NAMALWA (cell line): ENCODE measurements around the gene ADTRP.
A peak's percentile ranks its signal among the peaks of the same experiment; 100 is the strongest.

ENCODE experiments used
- DNase-seq: peaks from one replicate; pipeline ENCODE4 v3.0.0-alpha.2; 2015; ENCODE audit warnings: low spot score

The ADTRP gene, protein sequence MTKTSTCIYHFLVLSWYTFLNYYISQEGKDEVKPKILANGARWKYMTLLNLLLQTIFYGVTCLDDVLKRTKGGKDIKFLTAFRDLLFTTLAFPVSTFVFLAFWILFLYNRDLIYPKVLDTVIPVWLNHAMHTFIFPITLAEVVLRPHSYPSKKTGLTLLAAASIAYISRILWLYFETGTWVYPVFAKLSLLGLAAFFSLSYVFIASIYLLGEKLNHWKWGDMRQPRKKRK

DNA sequence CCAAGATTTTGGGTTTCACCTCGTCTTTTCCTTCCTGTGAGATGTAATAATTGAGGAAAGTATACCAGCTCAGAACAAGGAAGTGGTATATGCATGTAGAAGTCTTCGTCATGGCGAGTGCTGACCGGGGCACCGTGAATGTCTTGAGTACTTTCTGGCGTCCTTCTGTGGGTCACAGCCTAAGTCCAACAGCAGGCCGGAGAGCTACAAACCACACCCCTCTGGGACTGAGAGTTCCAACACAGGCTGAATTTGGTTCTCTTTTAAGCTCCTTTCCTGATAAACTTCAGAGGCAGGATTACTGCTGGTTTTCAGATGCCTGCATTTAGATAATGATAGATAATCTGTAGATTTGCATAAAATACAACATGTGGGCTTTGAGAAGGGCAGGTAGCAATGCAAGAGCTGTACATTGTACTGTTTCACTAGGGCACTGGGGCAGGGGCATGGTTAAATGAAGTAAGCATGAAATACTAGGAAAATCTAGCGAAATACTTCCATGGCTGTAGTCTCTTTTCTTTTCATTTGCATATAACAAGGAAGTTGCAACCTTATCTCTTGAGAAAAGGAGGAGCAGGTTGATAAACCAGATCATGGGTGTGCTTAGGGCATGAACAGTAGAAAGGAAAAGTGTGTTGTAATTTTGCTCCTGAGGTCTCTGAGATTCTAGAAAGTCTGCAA is at the start of gene ADTRP:
TSS of gene ADTRP (minus strand) at position 156 of the 681 bp plus-strand sequence. CDS start at position 112, 44 bp downstream.
- no peak for DNase-seq

DNA sequence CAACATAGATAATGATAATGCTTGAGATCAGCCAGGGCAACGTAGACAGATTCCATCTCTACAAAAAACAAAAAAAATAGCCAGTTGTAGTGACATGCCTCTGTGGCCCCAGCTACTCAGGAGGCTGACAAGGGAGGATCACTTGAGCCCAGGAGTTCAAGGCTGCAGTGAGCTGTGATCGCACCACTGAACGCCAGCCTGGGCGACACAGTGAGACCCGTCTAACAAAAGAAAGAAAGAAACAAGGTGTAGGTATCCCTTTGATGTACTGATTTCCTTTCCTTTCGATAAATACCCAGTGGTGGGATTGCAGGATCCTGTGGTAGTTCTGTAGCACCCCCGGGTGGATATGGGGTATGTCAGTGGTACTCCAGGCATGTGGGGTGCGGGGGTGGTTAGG is 48.2 kb upstream of the ADTRP start:
- DNase-seq, result no peak

DNA sequence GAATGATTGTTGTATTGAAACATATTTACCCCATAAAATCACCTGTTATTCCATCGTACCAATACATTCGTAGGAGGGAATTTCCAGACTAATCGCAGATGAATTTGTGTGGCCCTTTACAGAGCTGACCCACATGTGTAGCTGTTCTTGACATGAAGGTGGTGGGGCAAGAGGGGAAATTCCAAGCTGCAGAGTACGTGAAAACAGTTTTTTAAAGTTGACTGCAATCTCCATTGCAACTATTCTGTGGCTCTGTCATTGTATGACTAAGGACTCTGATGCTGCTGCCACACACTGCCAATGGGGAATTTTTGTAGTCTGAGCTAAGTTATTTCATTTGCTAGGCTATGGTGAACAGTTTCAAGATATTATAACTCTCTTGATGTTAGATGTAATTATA is 46.4 kb upstream of the ADTRP start:
- peak; percentile 14 for DNase-seq

DNA sequence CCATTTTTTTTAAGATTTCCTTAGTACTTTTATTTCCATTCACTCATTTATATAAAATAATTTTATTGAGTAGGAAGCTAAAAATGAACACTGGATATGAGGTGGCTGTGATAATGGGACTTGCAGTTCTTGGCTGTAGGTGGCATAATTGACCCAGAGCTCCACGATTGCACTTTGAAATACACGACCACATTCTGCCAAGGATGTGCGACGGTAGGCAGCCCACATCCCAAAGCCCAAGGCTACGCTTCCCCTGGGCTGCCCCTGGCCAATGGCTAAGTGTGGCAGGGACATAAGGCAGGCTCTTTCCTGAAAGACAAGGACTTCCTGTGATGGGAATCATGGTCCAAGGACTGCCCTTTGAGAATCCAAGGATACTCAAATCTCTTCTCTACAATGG is 43.7 kb upstream of the ADTRP start:
- DNase-seq, result no peak

DNA sequence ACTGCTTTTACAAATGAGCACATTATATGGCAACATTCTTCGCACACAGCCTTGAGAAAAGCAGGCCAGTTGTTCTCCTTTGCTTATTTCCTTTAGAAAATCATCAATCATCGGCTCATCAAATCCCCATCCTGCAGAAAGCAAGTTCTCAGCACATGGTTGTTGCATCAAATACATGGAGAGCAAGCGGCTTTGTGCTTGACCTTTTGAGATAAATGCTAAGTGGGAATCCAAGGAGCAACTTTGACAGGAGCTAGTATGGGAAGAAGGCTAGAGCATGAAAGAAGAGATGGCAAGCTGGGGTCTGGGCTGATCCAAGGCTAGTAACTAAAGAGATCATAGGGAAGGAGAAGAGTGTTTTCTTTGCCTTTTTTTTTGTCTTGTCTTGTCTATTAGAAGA is 43.2 kb upstream of the ADTRP start:
- no peak for DNase-seq

DNA sequence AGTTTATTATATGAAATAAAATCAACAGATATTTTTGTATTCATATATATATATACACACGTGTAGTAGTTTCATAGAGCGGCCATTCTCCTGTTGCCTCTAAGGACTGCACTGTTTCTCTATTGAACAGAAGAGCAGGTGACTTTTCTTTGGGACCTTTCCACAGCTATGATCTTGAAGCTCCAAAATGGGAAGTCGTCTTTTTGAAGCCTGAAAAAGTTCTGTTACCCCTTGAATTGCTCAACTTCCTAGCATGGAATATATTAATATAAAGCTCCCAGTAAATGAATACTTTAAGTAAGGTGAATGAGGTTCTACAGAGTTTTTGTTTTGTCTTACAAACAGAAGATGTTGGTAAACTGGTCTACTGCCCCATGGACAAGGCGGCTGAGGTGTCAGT is 42.2 kb upstream of the ADTRP start:
- no peak for DNase-seq

DNA sequence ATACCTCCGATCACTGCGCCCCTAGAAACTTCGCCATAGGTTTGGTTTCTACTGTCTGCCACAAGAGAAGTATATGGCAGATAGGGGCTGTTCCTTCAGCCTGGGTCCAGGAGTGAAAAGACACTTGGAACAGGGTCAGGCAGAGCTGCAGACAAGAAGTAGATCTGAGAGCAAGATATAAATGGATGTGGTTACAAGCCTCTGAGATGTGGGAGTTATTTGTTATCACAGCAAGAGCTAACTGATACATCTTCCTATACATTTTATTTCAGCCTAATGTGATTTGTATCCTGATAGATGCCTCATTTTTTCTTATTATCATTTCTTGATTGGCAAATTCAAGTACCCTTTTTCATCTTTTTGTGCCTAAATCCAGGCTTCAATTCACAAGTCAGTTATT is 40.9 kb upstream of the ADTRP start:
- DNase-seq, result no peak

DNA sequence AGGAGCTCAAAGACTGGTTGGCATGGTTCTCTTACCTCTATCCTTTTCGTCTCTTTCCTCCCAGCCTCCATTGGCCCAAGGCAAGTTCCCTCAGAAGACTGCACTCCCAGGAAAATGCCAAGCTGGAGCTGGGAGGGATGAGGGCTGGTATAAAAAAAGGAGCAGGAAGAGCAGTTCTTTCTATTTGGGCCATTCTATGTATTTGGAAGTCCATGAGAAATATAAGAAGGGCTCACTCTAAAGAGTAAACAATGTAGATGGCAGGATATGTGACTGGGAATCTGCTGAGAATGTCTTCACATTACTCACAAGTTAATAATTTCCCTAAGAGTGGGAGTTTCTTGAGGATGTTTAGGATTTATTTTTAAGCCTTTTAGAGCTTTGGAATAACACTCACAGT is 36.6 kb upstream of the ADTRP start:
- DNase-seq, result no peak

DNA sequence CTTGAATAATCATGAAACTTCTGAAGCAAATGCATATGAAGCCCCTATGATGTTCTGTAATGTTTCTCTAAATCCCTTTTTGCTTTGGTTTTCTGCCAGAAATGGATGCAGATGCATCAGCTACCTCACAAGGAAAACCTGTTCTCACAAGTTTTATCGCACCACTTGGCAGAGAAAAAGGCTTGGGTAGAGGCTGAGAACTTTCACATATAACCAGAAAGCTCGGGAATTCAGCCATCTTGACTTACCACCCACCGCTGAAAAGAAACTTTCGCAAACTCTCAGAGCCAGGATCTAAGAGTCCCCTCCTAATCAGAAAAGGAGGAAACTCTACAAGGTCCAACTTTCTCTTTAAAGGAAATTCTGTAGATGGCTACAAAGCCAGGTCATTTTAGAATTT is 36.2 kb upstream of the ADTRP start:
- DNase-seq, result no peak

DNA sequence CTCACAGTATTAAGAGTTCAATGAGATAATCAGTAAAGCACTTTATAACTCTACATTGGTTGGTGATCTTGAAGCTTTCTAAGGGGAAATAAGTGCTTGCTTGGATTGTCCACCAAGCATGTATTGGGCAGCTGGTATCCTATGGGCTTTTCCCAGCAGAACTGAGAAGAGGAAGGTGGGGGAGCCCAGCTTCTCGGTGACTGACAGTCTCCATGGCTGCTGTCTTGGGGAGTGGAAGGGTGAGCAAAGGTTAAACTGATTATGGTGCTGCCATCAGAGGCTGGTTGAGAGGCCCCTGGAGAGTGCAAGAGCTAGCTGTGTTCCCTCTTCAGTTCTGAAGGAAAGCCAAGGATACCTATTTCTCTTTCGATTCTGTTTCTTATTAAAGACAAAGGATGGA is 35.5 kb upstream of the ADTRP start:
- DNase-seq, result no peak

DNA sequence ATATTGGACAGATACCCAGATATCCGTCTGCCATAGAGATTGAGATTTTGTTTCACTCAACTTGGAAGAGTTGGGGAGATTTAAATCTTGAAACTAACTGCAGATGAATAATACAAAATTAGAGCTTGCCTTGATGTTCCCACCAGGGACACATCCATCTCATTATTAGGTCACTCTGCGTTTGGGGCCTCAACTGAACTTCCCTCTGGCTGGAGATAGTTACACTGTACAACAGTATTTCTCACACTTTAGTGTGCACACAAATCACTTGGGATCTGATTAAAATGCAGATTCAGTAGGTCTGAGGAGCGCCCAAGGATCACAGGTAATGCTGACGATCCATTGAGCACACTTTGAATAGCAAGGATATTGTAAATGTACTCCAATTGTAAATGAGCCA is 35.0 kb upstream of the ADTRP start:
- no peak for DNase-seq

DNA sequence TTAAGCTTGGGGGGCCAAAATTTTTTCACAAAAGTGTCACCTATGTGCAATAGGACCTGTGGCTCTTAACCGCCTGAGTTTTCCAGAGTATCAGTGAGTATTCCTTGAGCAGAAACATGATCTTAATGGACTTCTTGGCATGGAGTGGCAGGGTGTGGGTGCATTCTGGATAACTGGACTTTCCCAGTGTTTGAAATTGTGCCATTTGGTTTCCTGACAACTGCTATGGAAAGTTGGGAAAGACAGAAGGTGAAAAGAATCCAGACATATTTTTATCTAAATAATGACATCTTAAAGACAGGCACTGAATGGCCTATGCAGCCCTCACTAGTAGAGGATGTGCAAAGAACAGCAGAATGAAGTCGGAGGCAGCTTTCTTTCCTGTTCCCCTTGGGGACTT is 34.3 kb upstream of the ADTRP start:
- no peak for DNase-seq

DNA sequence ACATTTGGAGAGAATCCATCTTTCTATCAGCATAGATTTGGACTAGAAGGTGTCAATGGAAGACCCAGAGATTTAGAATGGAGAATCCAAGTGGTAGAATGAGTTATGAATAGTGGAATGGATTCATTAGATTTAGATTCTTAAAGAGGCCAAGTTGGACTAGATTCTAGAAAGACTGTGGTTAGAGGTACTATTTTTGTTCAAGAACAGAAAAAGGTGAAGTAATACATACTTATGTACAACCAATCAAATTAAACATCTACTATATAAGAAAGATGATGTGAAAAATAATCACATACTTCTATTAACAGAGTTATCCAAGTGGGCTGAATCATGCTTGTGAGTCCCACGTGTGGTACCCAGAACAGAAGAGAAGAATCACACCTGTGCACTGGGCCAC is 33.8 kb upstream of the ADTRP start:
- no peak for DNase-seq

DNA sequence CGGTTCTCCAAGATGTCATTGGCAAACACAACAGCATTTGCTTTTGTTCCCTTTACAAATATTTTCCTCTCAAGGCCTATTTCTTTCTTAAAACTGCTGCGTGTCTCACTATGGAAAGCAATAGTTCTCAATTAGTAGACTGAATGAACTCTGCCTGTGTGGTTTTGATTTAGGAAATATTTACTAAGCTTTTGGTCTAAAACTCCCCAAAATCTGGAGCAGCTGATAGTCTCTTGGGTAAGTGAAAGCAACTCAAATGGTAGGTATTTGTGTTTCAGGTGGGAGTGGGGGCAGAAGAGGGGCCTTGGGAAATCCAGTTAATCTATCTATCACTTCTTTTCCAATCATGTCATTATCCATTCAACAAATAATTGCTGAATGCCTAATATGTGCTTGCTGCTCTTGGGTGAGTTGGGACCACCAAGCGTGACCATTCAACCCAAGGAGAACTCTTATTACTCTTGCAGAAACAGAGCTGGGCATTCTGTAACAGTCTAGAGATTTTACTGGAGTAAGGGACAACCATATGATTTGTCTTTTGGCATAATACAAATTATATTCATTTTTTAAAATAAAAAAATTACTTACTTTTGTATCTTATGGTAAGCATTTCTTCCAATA is 33.2 kb upstream of the ADTRP start:
- DNase-seq, result no peak

DNA sequence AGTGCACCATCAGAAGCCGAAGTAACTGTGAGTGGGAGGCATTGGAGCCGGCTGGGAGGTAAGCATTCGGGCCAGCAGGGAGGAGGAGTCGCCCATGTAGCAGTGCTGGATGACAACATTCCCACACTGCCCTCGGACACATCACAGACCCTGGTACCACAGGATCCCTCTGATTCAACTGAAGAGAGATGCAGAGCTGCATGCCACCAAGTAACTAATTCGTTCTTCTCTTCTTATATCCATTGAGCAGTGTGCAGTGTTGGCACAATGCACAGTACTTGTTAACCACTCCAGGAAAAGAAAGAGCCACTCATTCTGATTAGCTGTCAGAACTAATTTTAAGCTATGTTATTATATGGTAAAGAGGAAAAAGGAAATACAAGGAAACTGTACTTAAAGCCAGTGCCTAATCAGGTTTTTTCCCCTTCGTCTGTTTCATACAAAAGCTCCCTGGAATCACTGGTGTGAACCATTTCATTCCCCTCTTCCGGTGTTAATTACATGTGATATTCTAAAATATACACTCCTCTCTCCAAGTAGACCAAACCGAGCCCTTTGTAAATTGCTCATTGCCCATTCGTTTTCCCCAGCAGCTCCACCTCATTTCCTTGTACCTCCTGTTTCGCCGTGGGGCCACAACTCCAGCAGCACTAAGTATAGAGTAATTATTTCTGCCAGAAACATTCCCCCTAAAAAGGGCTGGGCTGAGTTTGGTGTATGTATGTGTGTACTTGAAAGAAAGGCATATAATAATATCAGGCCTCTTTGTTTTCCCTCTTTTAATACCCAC is 32.4 kb upstream of the ADTRP start:
- DNase-seq, result no peak

DNA sequence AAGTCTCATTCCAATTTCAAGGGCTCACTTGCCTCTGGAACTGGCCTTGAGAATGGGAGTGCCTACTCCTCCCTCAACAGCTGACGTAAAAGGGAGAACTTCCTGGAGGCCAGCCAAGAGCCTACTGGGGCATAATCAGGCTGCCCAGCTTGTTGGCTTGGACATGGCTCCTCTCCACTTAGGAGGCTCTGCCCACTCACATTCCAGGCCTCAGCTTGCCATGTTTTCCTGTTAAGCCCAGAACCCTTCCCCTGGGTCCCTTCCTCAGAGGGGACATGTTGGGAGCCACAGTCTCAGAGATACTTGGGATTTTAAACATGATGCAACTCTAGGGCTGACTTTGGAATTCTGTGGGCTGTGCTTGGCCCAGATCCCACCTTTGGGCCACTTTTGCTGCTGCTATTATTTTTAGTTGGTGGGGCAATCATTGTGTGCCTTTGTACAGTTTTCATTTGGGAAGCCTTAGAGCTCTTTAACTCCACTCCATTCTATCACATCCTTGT is 31.5 kb upstream of the ADTRP start:
- no peak for DNase-seq

DNA sequence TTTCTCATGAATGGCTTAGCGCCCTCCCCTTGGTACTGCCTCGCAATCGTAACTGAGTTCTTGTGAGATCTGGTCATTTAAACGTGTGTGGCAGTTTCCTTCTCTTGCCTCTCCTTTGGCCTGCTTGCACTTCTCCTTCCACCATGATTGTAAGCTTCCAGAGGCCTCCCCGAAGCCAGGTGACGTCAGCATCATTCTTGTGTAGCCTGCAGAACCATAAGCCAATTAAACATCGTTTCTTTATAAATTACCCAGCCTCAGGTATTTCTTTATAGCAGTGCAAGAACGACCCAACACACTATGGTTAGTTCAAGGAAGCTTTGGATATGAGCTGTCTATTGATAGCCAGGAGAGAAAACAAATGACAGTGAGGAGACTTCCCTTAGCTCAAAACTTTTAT is 29.5 kb upstream of the ADTRP start:
- no peak for DNase-seq

DNA sequence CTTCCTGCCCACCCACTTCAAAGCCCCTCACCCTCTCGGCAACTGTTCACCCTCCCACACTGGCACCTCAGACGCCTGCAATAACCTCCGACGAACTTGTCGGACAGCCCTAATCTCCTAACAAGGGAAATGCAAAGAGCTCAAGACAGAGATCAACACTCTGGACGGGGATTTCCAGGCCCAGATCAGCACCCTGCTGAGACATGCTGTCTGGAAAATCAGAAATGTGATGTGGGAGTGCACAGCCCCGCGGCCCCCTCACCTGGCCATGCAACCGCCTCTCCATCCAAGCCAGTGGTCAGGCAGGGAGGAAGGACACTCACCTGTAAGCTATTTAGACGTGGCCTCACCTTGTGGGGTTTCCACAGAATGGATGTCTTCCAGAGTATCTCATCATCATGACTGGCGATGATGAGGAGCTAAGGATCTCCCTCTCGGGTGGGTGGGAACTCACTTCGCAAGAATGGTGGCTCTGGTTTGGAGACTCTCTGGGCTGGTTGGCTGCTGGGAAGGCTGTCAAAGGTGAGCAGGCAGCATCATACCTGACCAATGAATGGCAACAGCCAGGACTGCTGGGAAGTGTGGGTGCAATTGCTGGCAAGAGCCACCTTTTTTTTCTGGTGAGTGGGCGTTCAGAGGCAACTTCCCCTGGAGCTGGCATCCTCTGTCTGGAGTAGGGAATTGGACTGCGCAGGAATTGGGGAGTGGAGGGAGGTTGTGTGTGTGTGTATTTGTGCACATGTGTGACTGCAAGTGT is 28.1 kb upstream of the ADTRP start:
- DNase-seq, result no peak

DNA sequence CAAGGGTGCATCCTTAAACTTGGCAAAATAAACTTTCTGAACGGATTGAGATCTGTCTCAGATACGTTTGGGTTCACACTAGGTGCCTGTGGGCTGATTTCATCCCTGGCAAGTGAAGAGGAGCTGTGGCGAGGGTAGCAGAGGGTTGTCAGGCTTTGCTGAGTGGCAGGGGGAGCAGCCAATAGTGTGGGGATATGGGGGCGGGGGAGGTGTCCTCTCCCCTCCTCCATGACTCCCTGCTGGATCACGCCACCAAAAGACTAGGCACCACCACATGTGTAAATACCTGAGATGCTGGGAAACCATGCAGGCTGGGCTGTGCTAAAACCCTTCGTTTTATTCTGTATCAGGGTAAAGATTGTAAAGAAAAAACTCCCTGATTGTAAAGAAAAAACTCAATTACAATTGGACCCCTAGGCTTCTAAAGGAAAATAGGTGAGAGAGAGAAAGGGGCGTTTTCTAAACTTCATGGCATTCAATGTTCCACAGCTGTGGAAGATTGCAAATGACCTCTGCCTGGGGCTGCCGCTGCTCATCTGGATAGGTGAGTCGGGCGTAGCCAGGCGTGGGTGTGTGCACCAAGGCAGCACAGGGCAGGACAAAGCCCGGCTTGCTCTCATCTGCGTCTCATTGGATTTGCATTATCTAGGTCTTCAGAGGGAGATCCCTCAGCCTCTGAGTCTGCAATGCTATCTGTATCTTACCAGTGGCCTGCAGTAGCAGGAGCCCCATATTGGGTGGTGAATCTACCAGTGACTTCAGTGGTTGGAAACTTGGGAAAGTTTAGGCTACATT is 26.9 kb upstream of the ADTRP start:
- DNase-seq, result no peak

DNA sequence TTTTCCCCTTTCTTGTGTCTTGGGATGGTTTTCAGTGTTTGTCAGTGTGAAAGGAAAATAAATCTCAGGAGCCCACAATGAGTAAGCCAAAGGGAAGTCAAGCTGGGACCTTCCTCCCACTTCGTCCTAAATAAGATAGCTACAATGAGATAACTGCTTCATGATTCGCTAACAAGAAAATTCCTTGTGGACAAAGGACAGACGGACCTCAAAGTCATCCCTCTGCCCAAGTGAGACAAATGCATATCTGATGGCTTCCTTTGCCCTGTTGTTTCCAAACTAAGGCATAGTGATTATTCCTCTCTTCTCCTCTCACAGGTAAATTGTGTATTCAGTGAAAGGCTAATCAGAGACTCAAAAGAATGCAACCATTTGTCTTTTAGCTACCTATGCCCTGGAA is 26.1 kb upstream of the ADTRP start:
- DNase-seq, result no peak

DNA sequence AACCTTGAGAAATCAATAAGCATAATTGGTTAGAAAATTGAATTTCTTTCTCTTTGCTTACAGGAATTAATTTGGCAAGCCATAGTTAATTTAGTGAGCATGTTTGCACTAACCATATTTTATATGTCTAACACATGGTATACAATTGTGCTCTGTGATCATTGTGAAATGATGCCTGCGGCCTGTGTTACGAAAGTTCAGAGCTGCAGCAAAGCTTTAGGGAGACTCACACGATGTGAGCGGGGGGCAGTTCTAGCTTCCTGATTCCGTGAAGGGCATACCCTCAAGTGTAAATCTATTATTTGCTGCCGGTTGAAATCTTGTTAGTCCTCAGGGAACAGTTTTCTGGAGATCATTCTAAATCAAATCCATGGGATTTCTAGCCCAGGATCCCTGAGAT is 25.5 kb upstream of the ADTRP start:
- no peak for DNase-seq
